B cell (primary cell): ENCODE results near the gene CCR5AS.
"Not testable (repeated sequence)": the region's sequence is repeated elsewhere in the genome, so short reads cannot be mapped to it uniquely, and the experiment has no call there.

Experiments used
- ATAC-seq: fragments of 200-7000 bp; cut with Tn5 transposase; one replicate; pipeline ENCODE4 v1.10.0; 2021; ENCODE audit warnings: low read depth, mild to moderate bottlenecking, moderate number of reproducible peaks, moderate library complexity
- CTCF ChIA-PET: fragments of 350-600 bp; sonication (Branson Sonifier 250); formaldehyde crosslinking; loops from one replicate; lab custom pipeline; 2021; ENCODE audit warnings: antibody characterized with exemption, inconsistent platforms; lab: Charles Lee
- POLR2A ChIA-PET: fragments of 350-600 bp; sonication (Branson Sonifier 250); formaldehyde crosslinking; loops from one replicate; lab custom pipeline; 2021; ENCODE audit warnings: antibody characterized with exemption; lab: Charles Lee
- DNase-seq: peaks from one replicate; pipeline ENCODE4 v3.0.0; 2013
- H2AFZ ChIP-seq: 2 replicates; pipeline ENCODE4 v1.6.1; 2012; ENCODE audit warnings: mild to moderate bottlenecking, low read depth, low read length; ENCODE audit not compliant: insufficient read depth, poor library complexity, severe bottlenecking
- H3K27ac ChIP-seq, 2 donors: 1 replicate in 1 of 2; 2 replicates in 1 of 2; pipeline ENCODE4 v1.5.1; 2012 to 2013; ENCODE audit warnings: low read length in 2 of 2, mild to moderate bottlenecking in 2 of 2, moderate library complexity in 1 of 2
- H3K27me3 ChIP-seq, 4 experiments: fragments of 200-600 bp in 1 of 4; sonication (generic) in 1 of 4; replicated peaks in 1 of 4; 1 replicate in 2 of 4; 2 replicates in 2 of 4; pipeline versions ENCODE4 v1.6.1 to v1.7.0; 2013 to 2016; ENCODE audit warnings: low read length in 3 of 4, mild to moderate bottlenecking in 2 of 4, mixed read lengths in 1 of 4, moderate library complexity in 1 of 4; ENCODE audit not compliant: insufficient read depth in 4 of 4, control insufficient read depth in 3 of 4; ENCODE audit errors: control extremely low read depth in 1 of 4
- H3K36me3 ChIP-seq, 2 experiments: replicated peaks in 1 of 2; 1 replicate in 1 of 2; 2 replicates in 1 of 2; pipeline versions ENCODE4 v1.6.1 to v1.7.1; 2013; ENCODE audit warnings: low read length in 1 of 2; ENCODE audit not compliant: insufficient read depth in 2 of 2, control insufficient read depth in 1 of 2; ENCODE audit errors: control extremely low read depth in 1 of 2, extremely low read depth in 1 of 2
- H3K4me1 ChIP-seq, 2 donors: fragments of 200-600 bp in 1 of 2; sonication (generic) in 1 of 2; 1 replicate in 1 of 2; 2 replicates in 1 of 2; pipeline versions ENCODE4 v1.5.1 to v1.6.1; 2013 to 2017; ENCODE audit warnings: low read length in 2 of 2; ENCODE audit not compliant: control insufficient read depth in 2 of 2, insufficient read depth in 2 of 2
- H3K4me2 ChIP-seq: replicated peaks from 2 replicates; pipeline ENCODE3; 2012; ENCODE audit warnings: mild to moderate bottlenecking, low read depth, low read length; ENCODE audit not compliant: poor library complexity, severe bottlenecking
- H3K4me3 ChIP-seq, 5 experiments: fragments of 200-600 bp in 1 of 5; sonication (generic) in 1 of 5; 1 replicate in 3 of 5; 2 replicates in 2 of 5; pipeline versions ENCODE4 v1.5.1 to v1.7.0; 2011 to 2016; ENCODE audit warnings: low read length in 4 of 5, mild to moderate bottlenecking in 4 of 5, low read depth in 2 of 5, control low read depth in 1 of 5, moderate library complexity in 1 of 5; ENCODE audit not compliant: insufficient read depth in 1 of 5; ENCODE audit errors: control extremely low read depth in 1 of 5, extremely low read depth in 1 of 5
- H3K79me2 ChIP-seq: fragments of 200-600 bp; sonication (generic); one replicate; pipeline ENCODE4 v1.6.0; 2016; ENCODE audit warnings: low read length; ENCODE audit not compliant: control insufficient read depth, insufficient read depth
- H3K9ac ChIP-seq: fragments of 200-600 bp; sonication (generic); 2 replicates; pipeline ENCODE4 v1.6.1; 2017; ENCODE audit warnings: mild to moderate bottlenecking, low read length, moderate library complexity
- H3K9me3 ChIP-seq, 3 donors: one replicate each; pipeline versions ENCODE4 v1.6.1 to v1.7.1; 2013; ENCODE audit warnings: low read length in 2 of 3; ENCODE audit not compliant: control insufficient read depth in 2 of 3, insufficient read depth in 1 of 3; ENCODE audit errors: control extremely low read depth in 1 of 3
- H4K20me1 ChIP-seq: 2 replicates; pipeline ENCODE4 v1.6.0; 2012; ENCODE audit warnings: mild to moderate bottlenecking, low read length; ENCODE audit not compliant: insufficient read depth, control insufficient read depth, poor library complexity, severe bottlenecking
- H3K27ac Mint-ChIP-seq: one replicate; pipeline ENCODE4 v1.8.0; 2021; ENCODE audit warnings: mixed read lengths
- H3K27me3 Mint-ChIP-seq: one replicate; pipeline ENCODE4 v1.8.0; 2021; ENCODE audit warnings: mixed read lengths
- H3K4me1 Mint-ChIP-seq: one replicate; pipeline ENCODE4 v1.8.0; 2021; ENCODE audit warnings: mixed read lengths
- H3K4me3 Mint-ChIP-seq: one replicate; pipeline ENCODE4 v1.8.0; 2021; ENCODE audit warnings: mixed read lengths
- H3K9me3 Mint-ChIP-seq: one replicate; pipeline ENCODE4 v1.8.0; 2022; ENCODE audit warnings: mixed read lengths; ENCODE audit not compliant: insufficient read depth
- WGBS: methylation state at CpG from one replicate; pipeline ENCODE4 v1.1.5; 2013; ENCODE audit warnings: missing lambda C conversion rate; ENCODE audit not compliant: insufficient coverage; 5-methylcytosine and 5-hydroxymethylcytosine counted together
- intact Hi-C: fragments of 100-400 bp; cut with micrococcal nuclease; formaldehyde crosslinking; loops from one replicate; pipeline ENCODE4 v1.10.0; 2022

CCR5AS gene

GRCh38 chr3:46431905-46432304 lies 25.0 kb upstream of the CCR5AS start:
- H3K79me2 ChIP-seq, DNase-seq, H3K27me3 Mint-ChIP-seq, POLR2A ChIA-PET, H3K9me3 Mint-ChIP-seq, H4K20me1 ChIP-seq, H3K4me3 ChIP-seq, H3K4me1 ChIP-seq, ATAC-seq, intact Hi-C loops, H3K36me3 ChIP-seq, H3K27ac ChIP-seq, H3K4me2 ChIP-seq, H3K9ac ChIP-seq, H3K27me3 ChIP-seq, H3K4me1 Mint-ChIP-seq, H2AFZ ChIP-seq, H3K4me3 Mint-ChIP-seq, H3K27ac Mint-ChIP-seq: not testable (repeated sequence)
- CTCF ChIA-PET = interaction anchor here (1.2 to 1.6 kb wide), 2 partner anchors 11 to 62 kb away, joined by 4 to 5 read pairs; partner anchors contain the start of gene CCR5
- WGBS = 93% methylated on average over 2 of the region's 5 CpGs
- H3K9me3 ChIP-seq = peaks cover 0 to 10% (median 6%) of the 10 kb centered on the region in 3 donors

DNA sequence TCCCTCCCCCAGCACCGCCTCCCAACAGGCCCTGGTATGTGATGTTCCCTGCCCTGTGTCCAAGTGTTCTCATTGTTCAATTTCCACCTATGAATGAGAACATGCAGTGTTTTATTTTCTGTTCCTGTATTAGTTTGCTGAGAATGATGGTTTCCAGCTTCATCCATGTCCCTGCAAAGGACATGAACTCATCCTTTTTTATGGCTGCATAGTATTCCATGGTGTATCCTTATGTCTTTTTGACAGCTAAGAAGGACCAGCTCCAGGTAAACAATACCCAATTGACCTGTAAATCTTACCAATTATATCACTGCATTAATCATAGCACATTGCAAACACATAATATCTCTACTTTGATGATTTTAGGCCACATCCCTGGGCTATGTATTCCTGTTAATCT lies 24.0 kb upstream of the CCR5AS start:
- intact Hi-C loops, H3K4me3 Mint-ChIP-seq, H4K20me1 ChIP-seq, H2AFZ ChIP-seq, H3K9ac ChIP-seq, H3K27me3 Mint-ChIP-seq, ATAC-seq, H3K36me3 ChIP-seq, DNase-seq, H3K4me2 ChIP-seq, H3K27ac ChIP-seq, H3K27ac Mint-ChIP-seq, H3K4me3 ChIP-seq, H3K79me2 ChIP-seq, H3K9me3 Mint-ChIP-seq, H3K4me1 Mint-ChIP-seq, H3K27me3 ChIP-seq, POLR2A ChIA-PET, H3K4me1 ChIP-seq: not testable (repeated sequence)
- CTCF ChIA-PET = interaction anchor here (1.2 to 1.6 kb wide), 2 partner anchors 12 to 61 kb away, joined by 4 to 5 read pairs; partner anchors contain the start of gene CCR5
- H3K9me3 ChIP-seq = peaks cover 0 to 10% (median 6%) of the 10 kb centered on the region in 3 donors
- no CpG with 5 or more reads among the region's 1 CpG for WGBS
